Adrenal gland (tissue), 5 donors: ENCODE data around the gene ITPK1.

Experiments
- POLR2A ChIP-seq, 2 donors: fragments of 450-650 bp; IDR thresholded peaks; one replicate each; pipeline ENCODE4 v1.6.1; 2017; ENCODE audit warnings: antibody characterized with exemption in 2 of 2, mild to moderate bottlenecking in 2 of 2, moderate library complexity in 1 of 2
- TF ChIP-seq, protein P1 (sequence below), 6 experiments: fragments of 450-650 bp in 4 of 6; fragments of 200-600 bp in 2 of 6; sonication (generic) in 1 of 6; IDR thresholded peaks; 1 replicate in 5 of 6; 2 replicates in 1 of 6; pipeline versions ENCODE4 v1.5.1 to v1.8.0; 2016 to 2021; ENCODE audit warnings: antibody characterized with exemption in 6 of 6, mild to moderate bottlenecking in 2 of 6, moderate library complexity in 1 of 6
- donor health status: DM: no; HTN: no; CAD: no.

DNA sequence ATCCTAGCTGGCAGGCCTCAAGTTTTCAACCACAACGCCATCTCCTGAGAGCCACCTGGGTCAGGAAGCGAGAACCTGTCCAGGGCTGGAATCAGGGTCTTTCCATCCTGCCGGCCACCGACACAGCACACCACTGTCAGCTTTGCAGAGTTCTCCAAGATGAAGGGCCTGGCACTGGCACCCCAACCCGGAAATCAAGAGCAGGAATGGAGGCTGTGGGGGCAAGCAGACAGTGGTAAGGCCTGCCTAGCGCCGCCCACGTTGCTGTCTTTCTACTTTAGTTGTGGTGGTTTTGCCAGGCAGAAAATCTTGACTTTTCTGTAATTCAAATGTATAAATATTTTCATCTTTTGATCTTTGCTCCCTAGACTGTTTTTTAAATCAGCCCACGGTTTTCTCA, 90.7 kb downstream of the ITPK1 start:
- TF ChIP-seq, protein P1, sequence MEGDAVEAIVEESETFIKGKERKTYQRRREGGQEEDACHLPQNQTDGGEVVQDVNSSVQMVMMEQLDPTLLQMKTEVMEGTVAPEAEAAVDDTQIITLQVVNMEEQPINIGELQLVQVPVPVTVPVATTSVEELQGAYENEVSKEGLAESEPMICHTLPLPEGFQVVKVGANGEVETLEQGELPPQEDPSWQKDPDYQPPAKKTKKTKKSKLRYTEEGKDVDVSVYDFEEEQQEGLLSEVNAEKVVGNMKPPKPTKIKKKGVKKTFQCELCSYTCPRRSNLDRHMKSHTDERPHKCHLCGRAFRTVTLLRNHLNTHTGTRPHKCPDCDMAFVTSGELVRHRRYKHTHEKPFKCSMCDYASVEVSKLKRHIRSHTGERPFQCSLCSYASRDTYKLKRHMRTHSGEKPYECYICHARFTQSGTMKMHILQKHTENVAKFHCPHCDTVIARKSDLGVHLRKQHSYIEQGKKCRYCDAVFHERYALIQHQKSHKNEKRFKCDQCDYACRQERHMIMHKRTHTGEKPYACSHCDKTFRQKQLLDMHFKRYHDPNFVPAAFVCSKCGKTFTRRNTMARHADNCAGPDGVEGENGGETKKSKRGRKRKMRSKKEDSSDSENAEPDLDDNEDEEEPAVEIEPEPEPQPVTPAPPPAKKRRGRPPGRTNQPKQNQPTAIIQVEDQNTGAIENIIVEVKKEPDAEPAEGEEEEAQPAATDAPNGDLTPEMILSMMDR (IDR thresholded peaks at IDR 0.05): no peak
- no peak for TF ChIP-seq POLR2A (IDR thresholded peaks at IDR 0.05)
